Activated T-cell treated with anti-CD3 and anti-CD28 coated beads, Interleukin-2, amount 50 U/mL, for 4 hours (primary cell): Measurements from ENCODE around the gene PKNOX1. TPM values are rescaled to one million over a fixed set of nuclear protein-coding genes. Genes with fewer than 3 reads are reported as not detected.

Experiments used
- ATAC-seq, 2 donors: fragments of 200-7000 bp; cut with Tn5 transposase; one replicate each; pipeline ENCODE4 v1.10.0; 2021
- DNase-seq: peaks from one replicate; pipeline ENCODE4 v3.0.0-alpha.2; 2020
- H3K27me3 Mint-ChIP-seq: one replicate; pipeline ENCODE4 v1.8.0; 2021; ENCODE audit warnings: low read depth, mixed read lengths
- H3K36me3 Mint-ChIP-seq: one replicate; pipeline ENCODE4 v1.8.0; 2022; ENCODE audit warnings: mixed read lengths; ENCODE audit not compliant: insufficient read depth
- H3K4me1 Mint-ChIP-seq: one replicate; pipeline ENCODE4 v1.8.0; 2021; ENCODE audit warnings: low read depth, mixed read lengths
- H3K4me3 Mint-ChIP-seq: one replicate; pipeline ENCODE4 v1.8.0; 2021; ENCODE audit warnings: mild to moderate bottlenecking, moderate library complexity, mixed read lengths
- H3K9me3 Mint-ChIP-seq: one replicate; pipeline ENCODE4 v1.8.0; 2021; ENCODE audit warnings: mixed read lengths
- total RNA-seq, 3 donors: library from RNA; stranded (reverse); gene quantifications; one replicate each; pipeline ENCODE4 v1.2.1, GENCODE V29; 2021

The PKNOX1 gene
- total RNA-seq, 3 donors from 2014 or later: 17.5 to 20.7 (median 19.9) TPM

DNA sequence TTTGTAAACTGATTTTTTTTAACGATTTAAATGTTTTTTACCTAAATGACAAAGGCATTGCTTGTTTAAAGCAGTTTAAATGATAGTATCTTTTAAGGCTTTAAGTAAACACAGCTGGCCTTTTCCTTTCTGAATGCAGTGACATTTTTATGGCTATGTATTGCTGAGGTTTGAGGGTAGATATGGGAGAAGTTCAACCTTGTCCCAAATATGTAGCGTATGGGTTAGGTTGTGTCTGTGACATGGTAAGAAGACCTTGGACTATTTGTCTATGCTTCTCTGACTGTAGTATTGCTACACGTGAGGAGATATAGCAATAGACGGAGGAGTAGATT lies 32.5 kb downstream of the PKNOX1 start:
- H3K27me3 Mint-ChIP-seq: no peaks in the 10 kb centered on the region
- no peak overlapping the region for H3K4me3 Mint-ChIP-seq
- H3K36me3 Mint-ChIP-seq: peaks cover 35% of the 10 kb centered on the region
- no peaks in the 10 kb centered on the region for H3K4me1 Mint-ChIP-seq
- no peaks in the 10 kb centered on the region for H3K9me3 Mint-ChIP-seq
- DNase-seq (no peak), ATAC-seq (no peak)

DNA sequence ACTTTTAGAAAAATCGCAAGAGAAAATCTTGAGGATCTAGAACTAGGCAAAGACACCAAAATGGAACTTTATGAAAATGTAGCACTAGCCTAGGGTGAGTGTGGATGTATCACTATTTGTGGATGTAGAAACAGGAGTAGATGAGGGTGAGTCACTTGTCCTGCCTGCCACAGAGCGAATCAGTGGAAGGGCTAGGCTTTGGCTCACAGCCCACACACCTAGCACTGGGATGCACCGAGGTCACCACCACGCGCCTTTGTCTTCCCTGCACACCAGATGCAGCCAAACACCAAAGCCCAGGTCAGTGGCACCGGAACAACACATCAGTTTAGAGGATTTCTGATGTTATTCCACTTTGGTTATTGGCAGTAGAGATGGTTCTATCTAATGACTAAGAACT lies 38.2 kb downstream of the PKNOX1 start:
- no peaks in the 10 kb centered on the region for H3K9me3 Mint-ChIP-seq
- H3K36me3 Mint-ChIP-seq: peaks cover 43% of the 10 kb centered on the region
- ATAC-seq (no peak), DNase-seq (no peak)
- H3K27me3 Mint-ChIP-seq: no peaks in the 10 kb centered on the region
- H3K4me3 Mint-ChIP-seq: no peak overlapping the region
- H3K4me1 Mint-ChIP-seq: peaks cover 3% of the 10 kb centered on the region

DNA sequence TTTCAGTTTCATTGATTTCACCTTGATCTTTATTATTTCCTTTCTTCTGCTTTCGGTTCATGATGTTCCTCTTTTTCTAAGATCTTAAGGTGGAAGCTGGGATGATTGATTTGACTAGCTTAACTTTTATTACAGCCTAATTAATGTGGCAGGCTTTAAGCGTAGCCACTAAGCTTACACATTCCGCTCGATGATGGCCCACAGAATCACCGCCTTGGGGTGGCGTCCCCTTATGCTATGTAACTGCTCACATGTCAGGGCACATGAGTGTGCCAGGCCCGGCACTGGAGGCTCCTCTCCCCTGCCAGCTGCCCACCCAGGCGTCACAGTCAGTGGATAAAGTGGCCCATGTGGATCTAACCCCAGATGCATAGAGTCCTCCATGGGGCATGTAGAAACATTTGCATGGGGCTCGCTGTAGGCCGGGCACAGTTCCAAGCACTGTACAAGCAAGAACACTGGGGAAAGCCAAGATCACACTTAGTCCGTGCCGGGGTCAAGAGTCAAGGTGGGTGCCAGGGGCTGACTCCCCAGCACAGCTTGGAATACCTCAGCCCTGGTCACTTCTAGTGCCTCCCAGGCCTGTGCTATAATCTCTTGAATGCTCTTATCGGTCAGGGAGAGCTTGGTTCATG lies 41.7 kb downstream of the PKNOX1 start:
- Mint-ChIP-seq H3K27me3 (no peaks in the 10 kb centered on the region), H3K4me1 (peaks cover 3% of the 10 kb centered on the region), H3K4me3 (no peak overlapping the region), H3K9me3 (no peaks in the 10 kb centered on the region), H3K36me3 (peaks cover 42% of the 10 kb centered on the region)
- no peak for ATAC-seq
- no peak for DNase-seq

DNA sequence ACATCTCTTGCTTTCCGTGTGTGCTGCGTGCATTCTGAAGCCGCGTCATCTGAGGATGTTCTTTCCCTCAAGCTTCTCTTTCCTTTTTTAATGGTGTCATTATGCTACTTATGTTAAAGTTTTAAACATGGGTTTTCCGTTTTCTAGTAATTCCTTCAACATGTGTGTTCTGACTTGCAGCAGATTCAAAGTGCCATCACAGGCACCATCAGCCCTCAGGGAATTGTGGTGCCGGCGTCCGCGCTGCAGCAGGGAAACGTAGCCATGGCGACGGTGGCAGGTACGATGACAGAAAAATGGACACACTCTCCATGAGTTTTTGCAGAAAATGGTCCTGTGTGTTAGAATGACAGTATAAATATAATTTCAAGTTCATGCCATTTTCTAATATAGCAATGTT lies 42.4 kb downstream of the PKNOX1 start:
- H3K9me3 Mint-ChIP-seq: no peaks in the 10 kb centered on the region
- no peaks in the 10 kb centered on the region for H3K27me3 Mint-ChIP-seq
- ATAC-seq (no peak), DNase-seq (no peak)
- H3K4me3 Mint-ChIP-seq: no peak overlapping the region
- H3K36me3 Mint-ChIP-seq: peaks cover 43% of the 10 kb centered on the region
- H3K4me1 Mint-ChIP-seq: peaks cover 3% of the 10 kb centered on the region

DNA sequence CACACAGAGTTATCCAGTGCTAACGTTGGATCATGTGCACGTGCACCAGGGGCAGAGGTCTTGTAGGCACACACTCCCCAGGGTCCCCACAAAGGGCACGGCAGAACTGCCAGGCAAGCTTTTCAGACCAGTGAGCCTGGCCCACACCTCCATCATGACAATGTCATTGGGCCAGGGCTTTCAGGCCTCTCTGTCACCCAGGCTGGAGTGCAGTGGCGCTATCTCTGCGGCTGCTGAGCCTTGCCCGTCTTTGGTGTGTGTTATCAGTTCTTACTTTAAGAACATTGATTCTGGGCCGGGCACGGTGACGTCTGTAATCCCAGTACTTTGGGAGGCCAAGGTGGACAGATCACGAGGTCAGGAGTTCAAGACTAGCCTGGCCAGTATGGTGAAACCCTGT lies 44.2 kb downstream of the PKNOX1 start:
- no peak for ATAC-seq
- no peak for DNase-seq
- Mint-ChIP-seq H3K27me3 (no peaks in the 10 kb centered on the region), H3K4me3 (no peak overlapping the region), H3K36me3 (peaks cover 44% of the 10 kb centered on the region), H3K4me1 (peaks cover 3% of the 10 kb centered on the region), H3K9me3 (no peaks in the 10 kb centered on the region)

DNA sequence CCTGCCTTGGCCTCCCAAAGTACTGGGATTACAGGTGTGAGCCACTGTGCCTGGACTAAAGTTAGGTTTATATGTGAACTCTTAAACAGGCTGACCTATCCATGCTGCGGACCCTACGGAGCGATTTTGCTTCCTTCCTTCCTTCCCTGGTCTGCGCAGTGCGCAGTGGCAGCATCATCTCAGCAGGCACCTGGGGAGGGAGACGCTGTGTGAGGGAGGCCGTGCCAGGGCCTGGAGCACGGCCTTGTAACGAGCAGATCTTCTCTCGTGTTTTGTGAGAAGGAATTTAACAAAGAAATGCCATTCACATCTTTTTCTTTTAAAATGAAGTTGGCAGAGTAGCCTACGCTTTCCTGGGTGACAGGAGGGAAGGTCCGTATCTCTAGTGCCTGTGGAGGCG lies 45.8 kb downstream of the PKNOX1 start:
- DNase-seq: no peak
- peaks cover 48% of the 10 kb centered on the region for H3K36me3 Mint-ChIP-seq

DNA sequence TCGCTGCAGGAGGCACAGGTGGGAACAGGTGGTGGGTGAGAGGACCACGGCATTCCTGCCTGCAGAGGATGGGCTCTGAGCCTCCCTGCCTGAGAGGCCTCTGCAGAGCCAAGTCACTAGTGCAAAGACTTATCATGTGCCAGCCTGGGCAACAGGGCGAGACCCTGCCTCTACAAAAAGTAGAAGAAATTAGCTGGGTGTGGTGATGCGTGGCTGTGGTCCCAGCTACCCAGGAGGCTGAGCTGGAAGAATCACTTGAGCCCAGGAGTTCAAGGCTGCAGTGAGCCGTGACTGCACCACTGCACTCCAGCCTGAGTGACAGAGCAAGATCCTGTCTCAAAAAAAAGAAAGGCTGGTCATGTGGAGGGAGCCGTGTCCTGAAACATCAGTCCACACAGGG lies 46.4 kb downstream of the PKNOX1 start:
- Mint-ChIP-seq H3K9me3 (no peaks in the 10 kb centered on the region), H3K36me3 (peaks cover 51% of the 10 kb centered on the region), H3K4me1 (peaks cover 1% of the 10 kb centered on the region), H3K27me3 (no peaks in the 10 kb centered on the region), H3K4me3 (no peak overlapping the region)
- no peak for DNase-seq
- no peak for ATAC-seq

More for the DNA sequence above, 45.8 kb downstream of the PKNOX1 start:
- Mint-ChIP-seq H3K9me3 (no peaks in the 10 kb centered on the region), H3K27me3 (no peaks in the 10 kb centered on the region), H3K4me3 (no peak overlapping the region), H3K4me1 (peaks cover 3% of the 10 kb centered on the region)
- ATAC-seq: no peak

DNA sequence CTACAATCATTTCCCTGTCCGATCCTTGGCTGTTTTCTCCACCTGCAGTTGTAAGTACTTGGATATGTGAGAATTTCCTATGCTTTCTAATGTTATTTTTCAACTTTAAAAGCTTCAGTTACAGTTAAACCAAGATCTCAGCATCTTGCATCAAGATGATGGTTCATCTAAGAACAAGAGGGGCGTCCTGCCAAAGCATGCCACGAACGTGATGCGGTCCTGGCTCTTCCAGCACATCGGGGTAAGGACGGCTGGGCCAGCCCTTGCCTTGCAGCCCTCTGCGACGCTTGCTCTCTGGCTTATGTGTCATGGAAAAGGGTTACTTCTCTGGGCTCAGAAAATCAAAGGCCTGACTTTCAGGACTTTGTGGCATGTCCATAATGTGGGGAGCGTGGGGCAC lies 46.8 kb downstream of the PKNOX1 start:
- H3K4me3 Mint-ChIP-seq: no peak overlapping the region
- no peak for ATAC-seq

DNA sequence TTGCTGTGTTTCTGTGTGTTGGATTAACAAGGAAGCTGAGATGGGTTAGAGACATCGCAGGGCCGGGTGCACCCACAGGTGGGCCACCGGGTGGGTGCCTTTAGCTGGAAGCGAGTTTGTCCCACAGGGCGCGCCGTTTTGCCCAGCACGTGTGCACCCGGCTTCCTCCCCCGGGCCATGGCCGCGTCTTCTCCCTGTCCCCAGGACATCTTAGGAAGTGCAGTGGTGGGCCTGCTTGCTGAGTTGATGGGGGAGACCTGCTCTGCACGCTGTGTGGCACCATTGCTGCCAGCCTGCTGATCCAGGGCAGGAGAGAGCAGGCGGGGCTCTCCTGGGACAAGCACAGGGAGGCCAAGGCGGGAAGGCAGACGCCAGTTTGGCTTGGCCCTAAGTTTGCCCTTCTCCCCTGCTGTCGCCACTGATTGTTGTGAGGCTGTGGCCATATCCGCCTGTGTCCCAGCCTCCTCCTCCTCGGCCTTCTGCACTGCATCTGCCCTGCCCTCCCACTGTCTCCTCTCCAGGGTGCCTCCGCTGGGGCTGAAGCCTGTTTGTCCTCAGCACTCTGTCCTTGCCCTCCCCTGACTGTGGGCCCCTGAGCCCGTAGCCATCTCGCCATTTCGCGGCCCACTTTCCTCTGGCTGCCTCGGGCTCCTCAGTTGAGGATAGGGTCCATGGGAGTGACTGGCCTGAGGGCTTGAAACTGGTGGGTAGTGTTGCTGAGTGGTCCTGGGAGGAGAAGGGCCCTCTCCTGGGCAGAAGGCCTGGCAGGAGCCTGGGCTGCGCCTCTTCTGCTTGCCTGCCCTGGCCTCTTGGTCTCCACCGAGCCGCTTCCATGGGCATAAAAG lies 47.6 kb downstream of the PKNOX1 start:
- Mint-ChIP-seq H3K4me1 (no peaks in the 10 kb centered on the region), H3K4me3 (no peak overlapping the region), H3K9me3 (no peaks in the 10 kb centered on the region), H3K27me3 (no peaks in the 10 kb centered on the region), H3K36me3 (peaks cover 45% of the 10 kb centered on the region)
- DNase-seq (no peak), ATAC-seq (no peak)

More for the DNA sequence above, 46.8 kb downstream of the PKNOX1 start:
- Mint-ChIP-seq H3K4me1 (no peaks in the 10 kb centered on the region), H3K36me3 (peaks cover 47% of the 10 kb centered on the region), H3K27me3 (no peaks in the 10 kb centered on the region), H3K9me3 (no peaks in the 10 kb centered on the region)
- DNase-seq: no peak

DNA sequence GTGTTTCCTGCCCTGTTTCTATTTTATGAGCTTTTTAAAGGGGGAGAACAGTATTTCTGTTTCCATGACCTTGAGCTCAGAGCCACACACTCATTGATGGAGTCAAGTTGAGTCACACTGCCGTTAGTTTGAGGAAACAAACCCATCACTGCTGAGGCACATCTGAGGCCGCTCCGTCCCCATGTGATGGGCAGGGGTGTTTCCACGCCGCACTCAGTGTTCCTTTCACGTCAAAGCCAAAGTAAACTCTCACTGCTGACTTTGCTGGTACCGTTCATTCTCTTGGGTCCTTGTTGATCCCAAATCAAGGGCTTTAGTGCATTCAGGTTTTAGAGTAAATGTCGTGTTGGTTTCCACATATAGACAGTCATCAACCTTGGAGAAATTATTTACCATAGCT lies 48.8 kb downstream of the PKNOX1 start:
- Mint-ChIP-seq H3K36me3 (peaks cover 48% of the 10 kb centered on the region), H3K4me3 (no peak overlapping the region), H3K27me3 (no peaks in the 10 kb centered on the region), H3K9me3 (no peaks in the 10 kb centered on the region), H3K4me1 (no peaks in the 10 kb centered on the region)
- ATAC-seq: no peak
- no peak for DNase-seq

DNA sequence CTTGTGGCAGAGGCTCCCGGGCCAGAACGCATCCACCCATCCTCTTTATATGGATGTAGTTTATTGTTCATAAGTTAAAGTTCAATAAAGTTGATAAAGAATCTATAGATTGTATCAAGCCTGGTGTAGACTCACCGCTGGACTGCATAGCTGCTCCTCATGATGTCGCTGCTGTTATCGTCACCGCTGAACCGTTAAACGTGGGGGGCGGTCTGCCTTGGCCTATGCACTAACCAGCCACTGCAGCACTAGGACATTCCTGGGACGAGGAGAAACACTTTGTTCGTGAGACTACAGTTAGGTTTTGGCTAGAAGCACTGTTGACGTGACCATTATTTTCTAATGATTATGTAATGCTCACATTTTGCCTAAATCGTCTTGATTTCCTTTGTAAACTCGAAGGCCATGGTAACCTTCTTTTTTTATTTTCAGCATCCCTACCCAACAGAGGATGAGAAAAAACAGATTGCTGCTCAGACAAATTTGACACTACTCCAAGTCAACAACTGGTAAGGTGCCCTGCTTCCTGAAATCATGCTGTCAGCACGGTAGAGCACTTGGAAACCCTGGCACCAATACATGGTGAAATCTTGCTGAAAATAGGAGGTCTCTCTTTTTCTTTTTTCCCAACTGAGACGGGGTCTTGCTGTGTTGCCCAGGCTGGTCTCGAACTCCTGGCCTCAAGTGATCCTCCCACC lies 50.2 kb downstream of the PKNOX1 start:
- no peak overlapping the region for H3K4me3 Mint-ChIP-seq
- DNase-seq (no peak), ATAC-seq (no peak)
- no peaks in the 10 kb centered on the region for H3K4me1 Mint-ChIP-seq
- no peaks in the 10 kb centered on the region for H3K9me3 Mint-ChIP-seq
- H3K27me3 Mint-ChIP-seq: no peaks in the 10 kb centered on the region
- peaks cover 55% of the 10 kb centered on the region for H3K36me3 Mint-ChIP-seq

DNA sequence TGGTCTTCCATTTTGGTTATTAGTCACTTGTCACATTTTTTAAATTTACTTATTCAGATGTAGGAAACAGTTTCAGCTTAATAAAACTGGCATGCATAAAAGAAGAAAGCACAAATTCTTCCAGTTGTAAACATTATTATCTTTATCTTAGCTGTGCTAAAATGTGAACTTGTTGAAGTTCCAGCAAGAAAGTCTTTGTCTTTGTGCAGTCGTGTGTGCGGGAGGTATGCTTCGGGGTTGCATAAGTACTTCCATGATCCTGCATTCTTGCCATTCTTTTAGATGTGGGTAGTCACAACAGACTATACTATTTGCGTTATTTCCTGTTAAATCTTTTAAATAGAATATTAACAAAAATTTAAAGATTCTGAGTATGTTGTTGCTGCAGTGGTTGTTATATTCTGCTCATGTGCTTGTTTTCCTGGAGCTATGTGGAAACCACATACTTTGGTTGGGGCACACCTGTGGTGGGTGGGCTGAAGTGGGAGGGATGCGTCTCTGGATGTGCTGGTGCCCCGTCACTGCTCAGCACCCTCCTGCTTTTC lies 51.3 kb downstream of the PKNOX1 start:
- Mint-ChIP-seq H3K9me3 (no peaks in the 10 kb centered on the region), H3K4me1 (no peaks in the 10 kb centered on the region)
- ATAC-seq: no peak

DNA sequence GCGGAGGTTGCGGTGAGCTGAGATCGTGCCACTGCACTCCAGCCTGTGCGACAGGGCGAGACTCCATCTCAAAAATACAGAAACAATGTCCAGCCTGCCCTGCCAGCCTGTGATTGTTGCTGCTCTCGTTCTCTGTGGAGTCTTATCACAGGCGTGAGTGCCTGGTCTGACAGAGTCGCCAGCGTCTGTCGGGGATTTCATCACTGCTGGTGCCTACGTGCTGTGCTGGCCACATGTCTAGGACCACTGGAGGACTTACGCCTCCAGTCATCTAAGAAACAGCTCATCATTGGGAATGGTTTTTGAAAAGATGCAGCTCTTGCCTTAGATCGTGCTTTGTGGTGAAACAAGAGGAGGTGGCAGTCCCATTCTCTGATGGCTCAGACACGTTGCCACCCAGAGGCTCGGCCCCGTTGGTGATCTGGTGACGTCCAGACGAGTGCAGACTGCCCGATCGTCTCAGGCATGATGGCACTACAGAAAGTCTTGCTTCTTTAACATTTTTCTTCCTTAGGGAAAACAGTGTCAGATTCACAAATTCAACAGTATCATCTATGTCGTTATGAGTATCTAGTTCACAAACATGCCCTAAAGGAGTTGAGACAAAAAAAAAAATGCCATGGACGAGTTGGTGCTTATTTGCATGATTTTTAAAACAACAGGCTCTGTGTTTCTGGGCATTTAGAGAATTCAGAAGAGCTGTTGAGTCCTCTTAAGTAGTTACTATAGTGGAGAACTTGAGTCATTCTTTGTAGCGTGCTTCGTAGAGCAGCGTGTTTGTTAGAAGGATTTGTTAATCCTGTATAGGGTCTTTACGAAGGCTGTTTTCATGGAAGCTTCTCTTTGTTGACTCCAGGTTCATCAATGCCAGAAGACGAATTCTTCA lies 53.7 kb downstream of the PKNOX1 start:
- ATAC-seq: no peak
- H3K27me3 Mint-ChIP-seq: no peaks in the 10 kb centered on the region
- peaks cover 40% of the 10 kb centered on the region for H3K36me3 Mint-ChIP-seq
- no peak for DNase-seq
- no peaks in the 10 kb centered on the region for H3K4me1 Mint-ChIP-seq
- H3K4me3 Mint-ChIP-seq: no peak overlapping the region
- no peaks in the 10 kb centered on the region for H3K9me3 Mint-ChIP-seq

More for the DNA sequence above, 51.3 kb downstream of the PKNOX1 start:
- H3K36me3 Mint-ChIP-seq: peaks cover 50% of the 10 kb centered on the region
- no peak overlapping the region for H3K4me3 Mint-ChIP-seq
- DNase-seq: no peak
- H3K27me3 Mint-ChIP-seq: no peaks in the 10 kb centered on the region

DNA sequence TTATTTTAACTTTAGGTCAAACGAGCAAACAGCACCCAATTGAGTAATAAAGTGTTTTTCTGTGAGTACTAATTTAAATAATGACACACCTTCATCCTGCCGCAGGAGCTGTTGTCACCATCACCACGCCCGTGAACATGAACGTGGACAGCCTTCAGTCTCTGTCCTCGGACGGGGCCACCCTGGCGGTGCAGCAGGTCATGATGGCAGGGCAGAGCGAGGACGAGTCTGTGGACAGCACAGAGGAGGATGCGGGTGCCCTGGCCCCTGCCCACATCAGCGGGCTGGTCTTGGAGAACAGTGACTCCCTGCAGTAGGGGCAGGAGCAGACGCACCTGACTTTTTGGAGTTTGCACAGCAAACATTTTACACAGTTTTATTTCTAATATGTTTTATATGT lies 55.4 kb downstream of the PKNOX1 start:
- H3K4me1 Mint-ChIP-seq: no peaks in the 10 kb centered on the region
- H3K4me3 Mint-ChIP-seq: no peak overlapping the region
- no peaks in the 10 kb centered on the region for H3K27me3 Mint-ChIP-seq
- H3K9me3 Mint-ChIP-seq: no peaks in the 10 kb centered on the region
- peaks cover 30% of the 10 kb centered on the region for H3K36me3 Mint-ChIP-seq
- DNase-seq (no peak), ATAC-seq (no peak)
